GM12865 (cell line): Measurements from ENCODE around the gene ADIRF.
"Not testable (repeated sequence)": the region's sequence is repeated elsewhere in the genome, so short reads cannot be mapped to it uniquely, and the experiment has no call there.

ENCODE experiments used
- DNase-seq: peaks from one replicate; pipeline ENCODE4 v3.0.0; 2010; ENCODE audit warnings: low read depth
- H3K4me3 ChIP-seq: 2 replicates; pipeline ENCODE4 v1.5.1; 2011; ENCODE audit warnings: mild to moderate bottlenecking, low read depth, low read length, control low read depth
- CTCF ChIP-seq: IDR thresholded peaks from 2 replicates; pipeline ENCODE4 v1.5.1; 2011; ENCODE audit warnings: low read length, control low read depth, low read depth, inconsistent platforms; ENCODE audit not compliant: insufficient read depth; ENCODE audit errors: missing control alignments

ADIRF gene

GRCh38 chr10:86946213-86947155 lies 21.8 kb upstream of the ADIRF start:
- DNase-seq: no peak
- no peak for TF ChIP-seq CTCF
- H3K4me3 ChIP-seq: no peak overlapping the region

GRCh38 chr10:86947806-86948205 lies 20.5 kb upstream of the ADIRF start:
- not testable (repeated sequence) for H3K4me3 ChIP-seq, DNase-seq

GRCh38 chr10:86950349-86950748 lies 17.9 kb upstream of the ADIRF start:
- no peak for DNase-seq
- no peak for TF ChIP-seq CTCF
- H3K4me3 ChIP-seq: no peak overlapping the region

GRCh38 chr10:86951184-86951761 lies 17.0 kb upstream of the ADIRF start:
- DNase-seq: no peak
- H3K4me3 ChIP-seq: no peak overlapping the region
- no peak for TF ChIP-seq CTCF

GRCh38 chr10:86952106-86952505 lies 16.2 kb upstream of the ADIRF start:
- TF ChIP-seq CTCF: no peak
- no peak for DNase-seq
- H3K4me3 ChIP-seq: no peak overlapping the region

- not testable (repeated sequence) for DNase-seq, H3K4me3 ChIP-seq
Measured at GRCh38 chr10:86952697-86953096, 15.6 kb upstream of the ADIRF start.

- TF ChIP-seq CTCF: no peak
- H3K4me3 ChIP-seq: no peak overlapping the region
- no peak for DNase-seq
Measured at GRCh38 chr10:86953747-86954680, 14.3 kb upstream of the ADIRF start.
